Tibial nerve (tissue), 4 donors: ENCODE measurements around the gene SUFU. TPM values are rescaled to one million over a fixed set of nuclear protein-coding genes. Genes with fewer than 3 reads are reported as not detected.
A peak's percentile ranks its signal among the peaks of the same experiment; 100 is the strongest.

Source experiments
- DNase-seq, 2 donors: peaks; one replicate each; pipeline ENCODE4 v3.0.0-alpha.2; 2019; ENCODE audit warnings: low spot score in 2 of 2
- H3K27ac ChIP-seq, 4 donors: fragments of 200-600 bp; sonication (generic) in 3 of 4; one replicate each; pipeline ENCODE4 v1.5.1; 2017 to 2019; ENCODE audit warnings: mild to moderate bottlenecking in 1 of 4
- H3K27me3 ChIP-seq, 2 donors: fragments of 200-600 bp; sonication (generic) in 1 of 2; one replicate each; pipeline versions ENCODE4 v1.5.1 to v1.6.0; 2017 to 2019
- H3K36me3 ChIP-seq, 3 donors: fragments of 200-600 bp; sonication (generic); one replicate each; pipeline ENCODE4 v1.5.1; 2018 to 2019
- H3K4me1 ChIP-seq, 4 donors: fragments of 200-600 bp; sonication (generic) in 3 of 4; one replicate each; pipeline ENCODE4 v1.5.1; 2017 to 2019
- H3K4me3 ChIP-seq, 4 donors: fragments of 200-600 bp; sonication (generic) in 3 of 4; one replicate each; pipeline ENCODE4 v1.5.1; 2017 to 2019; ENCODE audit warnings: mild to moderate bottlenecking in 1 of 4, moderate library complexity in 1 of 4
- H3K9me3 ChIP-seq, 4 donors: fragments of 200-600 bp; sonication (generic) in 3 of 4; one replicate each; pipeline ENCODE4 v1.5.1; 2017 to 2019
- CTCF ChIP-seq, 5 experiments: fragments of 200-600 bp in 3 of 5; fragments of 450-650 bp in 2 of 5; sonication (generic) in 3 of 5; IDR thresholded peaks; one replicate each; pipeline ENCODE4 v1.5.1; 2016 to 2019; ENCODE audit warnings: antibody characterized with exemption in 5 of 5, mild to moderate bottlenecking in 3 of 5, moderate library complexity in 2 of 5
- EP300 ChIP-seq, 2 donors: sonication (generic); formaldehyde crosslinking; IDR thresholded peaks; one replicate each; pipeline ENCODE4 v1.6.1; 2017; ENCODE audit warnings: antibody characterized with exemption in 2 of 2, mild to moderate bottlenecking in 1 of 2
- POLR2A ChIP-seq, 2 donors: fragments of 450-650 bp; IDR thresholded peaks; one replicate each; pipeline ENCODE4 v1.6.1; 2017; ENCODE audit warnings: antibody characterized with exemption in 2 of 2, mild to moderate bottlenecking in 2 of 2, moderate library complexity in 2 of 2
- WGBS, 2 donors: methylation state at CpG; one replicate each; pipeline ENCODE4 v1.1.5; 2018; 5-methylcytosine and 5-hydroxymethylcytosine counted together
- total RNA-seq, 4 donors: library from RNA; depleted of rRNA; stranded (reverse); fragments of >200 nt; gene quantifications; one replicate each; pipeline ENCODE4 v1.1.0, GENCODE V29; 2016

The SUFU gene
- total RNA-seq, 4 donors from 2014 or later, result 9.8 to 17.1 (median 14.2) TPM

GRCh38 chr10:102626026-102626685 lies 122.4 kb downstream of the SUFU start:
- DNase-seq, result no peak
- Histone ChIP-seq H3K4me1 (peaks cover 3 to 93% (median 66%) of the 10 kb centered on the region in 4 donors), H3K27me3 (no peaks in the 10 kb centered on the region), H3K4me3 (no peak overlapping the region), H3K36me3 (peaks cover 0 to 12% (median 0%) of the 10 kb centered on the region in 3 donors), H3K9me3 (no peaks in the 10 kb centered on the region), H3K27ac (peak overlapping the region; percentile 2 to 95 (median 84))
- TF ChIP-seq EP300 (IDR thresholded peaks at IDR 0.05) (no peak), POLR2A (IDR thresholded peaks at IDR 0.05) (no peak), CTCF (IDR thresholded peaks at IDR 0.05) (no peak)
- WGBS, 2 donors, result 60 to 63% methylated on average over 10 of the region's 10 CpGs

GRCh38 chr10:102627291-102627735 lies 123.5 kb downstream of the SUFU start:
- peaks cover 3 to 92% (median 61%) of the 10 kb centered on the region in 4 donors for H3K4me1 ChIP-seq
- no peak for DNase-seq
- H3K27me3 ChIP-seq, result no peaks in the 10 kb centered on the region
- peak overlapping the region in 1 of 4 donors; percentile 11 for H3K4me3 ChIP-seq
- peaks cover 0 to 16% (median 0%) of the 10 kb centered on the region in 3 donors for H3K36me3 ChIP-seq
- no peaks in the 10 kb centered on the region for H3K9me3 ChIP-seq
- TF ChIP-seq POLR2A (IDR thresholded peaks at IDR 0.05), result no peak
- no peak for TF ChIP-seq CTCF (IDR thresholded peaks at IDR 0.05)
- no peak for TF ChIP-seq EP300 (IDR thresholded peaks at IDR 0.05)
- peak overlapping the region; percentile 60 to 95 (median 84) for H3K27ac ChIP-seq
- WGBS, 2 donors, result 41% methylated on average over 12 of the region's 12 CpGs

GRCh38 chr10:102627736-102628293 lies 124.0 kb downstream of the SUFU start:
- Histone ChIP-seq H3K9me3 (no peaks in the 10 kb centered on the region), H3K4me1 (peaks cover 3 to 93% (median 63%) of the 10 kb centered on the region in 4 donors), H3K27me3 (no peaks in the 10 kb centered on the region), H3K36me3 (peaks cover 0 to 16% (median 0%) of the 10 kb centered on the region in 3 donors), H3K27ac (peak overlapping the region; percentile 60 to 95 (median 84)), H3K4me3 (peak overlapping the region in 1 of 4 donors; percentile 11)
- 33 to 41% methylated on average over 8 to 9 of the region's 9 CpGs for WGBS, 2 donors
- TF ChIP-seq CTCF (IDR thresholded peaks at IDR 0.05) (no peak), POLR2A (IDR thresholded peaks at IDR 0.05) (no peak), EP300 (IDR thresholded peaks at IDR 0.05) (peak in 1 of 2 donors; percentile 57)
- no peak for DNase-seq

GRCh38 chr10:102628451-102628911 lies 124.7 kb downstream of the SUFU start:
- Histone ChIP-seq H3K9me3 (no peaks in the 10 kb centered on the region), H3K27me3 (no peaks in the 10 kb centered on the region), H3K36me3 (peaks cover 0 to 16% (median 0%) of the 10 kb centered on the region in 3 donors), H3K4me3 (no peak overlapping the region), H3K27ac (peak overlapping the region; percentile 60 to 95 (median 84)), H3K4me1 (peaks cover 6 to 99% (median 67%) of the 10 kb centered on the region in 4 donors)
- peak in 2 of 5 experiments; percentile 11 to 15 for TF ChIP-seq CTCF (IDR thresholded peaks at IDR 0.05)
- TF ChIP-seq EP300 (IDR thresholded peaks at IDR 0.05), result no peak
- TF ChIP-seq POLR2A (IDR thresholded peaks at IDR 0.05), result no peak
- DNase-seq, result peak in 1 of 2 donors; percentile 47
- 32 to 34% methylated on average over 11 of the region's 11 CpGs for WGBS, 2 donors
